ENCODE results near the gene KRTAP5-4.

Gene KRTAP5-4

GRCh38 chr11:1639102-1639620 lies 17.2 kb upstream of the KRTAP5-4 start:
- H2BK15ac ChIP-seq (ENCODE audit: low read length): no peak overlapping the region
- no peak overlapping the region for H3K4me3 ChIP-seq (ENCODE audit: low read length in 2 of 2)
- H3K18ac ChIP-seq (ENCODE audit: low read length): no peak overlapping the region
- no peak overlapping the region for H3K14ac ChIP-seq (ENCODE audit: low read length)
- H3K36me3 ChIP-seq (replicated peaks in 1 of 2; ENCODE audit: control insufficient read depth in 2 of 2, insufficient read depth in 2 of 2, low read length in 2 of 2): no peaks in the 10 kb centered on the region
- H3K4me2 ChIP-seq (ENCODE audit: insufficient read depth, low read length, poor library complexity, severe bottlenecking): no peak overlapping the region
- peak overlapping the region; percentile 75 for H3K9ac ChIP-seq (ENCODE audit: low read depth, low read length, poor library complexity)
- WGBS, 2 donors (ENCODE audit: extremely low coverage in 2 of 2, insufficient read length in 2 of 2, insufficient replicate concordance in 1 of 2): no CpG with 5 or more reads among the region's 18 CpGs
- H3K9me3 ChIP-seq (replicated peaks in 1 of 2; ENCODE audit: control insufficient read depth in 2 of 2, insufficient read depth in 1 of 2, low read depth in 1 of 2, low read length in 2 of 2): no peaks in the 10 kb centered on the region
- DNase-seq (ENCODE audit: low spot score): no peak
- no peak overlapping the region for H2AK5ac ChIP-seq (ENCODE audit: low read depth, low read length)
- H3K23ac ChIP-seq (ENCODE audit: low read depth, low read length, poor library complexity): no peak overlapping the region
- no peak overlapping the region for H4K8ac ChIP-seq (ENCODE audit: low read depth, low read length)
- no peak overlapping the region for H3K27ac ChIP-seq (replicated peaks; ENCODE audit: low read length)
- no peak overlapping the region for H4K91ac ChIP-seq (ENCODE audit: low read depth, low read length, poor library complexity)
- H2BK12ac ChIP-seq (ENCODE audit: low read length): no peak overlapping the region
- H3K4me1 ChIP-seq (ENCODE audit: control insufficient read depth in 2 of 2, insufficient read depth in 1 of 2, low read depth in 1 of 2, low read length in 2 of 2): no peaks in the 10 kb centered on the region
- H3K27me3 ChIP-seq (ENCODE audit: control insufficient read depth in 3 of 3, insufficient read depth in 3 of 3, low read depth in 1 of 3, low read length in 3 of 3): peaks cover 0 to 41% (median 0%) of the 10 kb centered on the region in 3 experiments
- H2AFZ ChIP-seq (ENCODE audit: low read length): no peak overlapping the region
- H3K4ac ChIP-seq (ENCODE audit: low read length): no peak overlapping the region
- no peaks in the 10 kb centered on the region for H3K79me1 ChIP-seq (ENCODE audit: low read depth, low read length)
- no peak overlapping the region for H2BK5ac ChIP-seq (ENCODE audit: low read length)
- H2BK120ac ChIP-seq (ENCODE audit: low read depth, low read length): no peak overlapping the region

GRCh38 chr11:1638344-1638743 lies 16.4 kb upstream of the KRTAP5-4 start:
- Histone ChIP-seq H3K4me1 (ENCODE audit: control insufficient read depth in 2 of 2, insufficient read depth in 1 of 2, low read depth in 1 of 2, low read length in 2 of 2) (no peaks in the 10 kb centered on the region), H3K9ac (ENCODE audit: low read depth, low read length, poor library complexity) (no peak overlapping the region), H3K18ac (ENCODE audit: low read length) (no peak overlapping the region), H3K9me3 (replicated peaks in 1 of 2; ENCODE audit: control insufficient read depth in 2 of 2, insufficient read depth in 1 of 2, low read depth in 1 of 2, low read length in 2 of 2) (no peaks in the 10 kb centered on the region), H3K27ac (replicated peaks; ENCODE audit: low read length) (no peak overlapping the region), H3K14ac (ENCODE audit: low read length) (no peak overlapping the region), H2BK12ac (ENCODE audit: low read length) (no peak overlapping the region), H2AFZ (ENCODE audit: low read length) (no peak overlapping the region), H3K79me1 (ENCODE audit: low read depth, low read length) (no peaks in the 10 kb centered on the region), H2AK5ac (ENCODE audit: low read depth, low read length) (no peak overlapping the region), H2BK120ac (ENCODE audit: low read depth, low read length) (no peak overlapping the region), H2BK15ac (ENCODE audit: low read length) (no peak overlapping the region), H3K4me3 (ENCODE audit: low read length in 2 of 2) (no peak overlapping the region), H4K8ac (ENCODE audit: low read depth, low read length) (no peak overlapping the region), H3K4ac (ENCODE audit: low read length) (no peak overlapping the region), H3K23ac (ENCODE audit: low read depth, low read length, poor library complexity) (no peak overlapping the region), H3K4me2 (ENCODE audit: insufficient read depth, low read length, poor library complexity, severe bottlenecking) (no peak overlapping the region), H3K27me3 (ENCODE audit: control insufficient read depth in 3 of 3, insufficient read depth in 3 of 3, low read depth in 1 of 3, low read length in 3 of 3) (peaks cover 0 to 41% (median 0%) of the 10 kb centered on the region in 3 experiments), H4K91ac (ENCODE audit: low read depth, low read length, poor library complexity) (no peak overlapping the region), H3K36me3 (replicated peaks in 1 of 2; ENCODE audit: control insufficient read depth in 2 of 2, insufficient read depth in 2 of 2, low read length in 2 of 2) (no peaks in the 10 kb centered on the region), H2BK5ac (ENCODE audit: low read length) (no peak overlapping the region)
- no CpG with 5 or more reads among the region's 8 CpGs for WGBS, 2 donors (ENCODE audit: extremely low coverage in 2 of 2, insufficient read length in 2 of 2, insufficient replicate concordance in 1 of 2)
- DNase-seq (ENCODE audit: low spot score): no peak

DNA sequence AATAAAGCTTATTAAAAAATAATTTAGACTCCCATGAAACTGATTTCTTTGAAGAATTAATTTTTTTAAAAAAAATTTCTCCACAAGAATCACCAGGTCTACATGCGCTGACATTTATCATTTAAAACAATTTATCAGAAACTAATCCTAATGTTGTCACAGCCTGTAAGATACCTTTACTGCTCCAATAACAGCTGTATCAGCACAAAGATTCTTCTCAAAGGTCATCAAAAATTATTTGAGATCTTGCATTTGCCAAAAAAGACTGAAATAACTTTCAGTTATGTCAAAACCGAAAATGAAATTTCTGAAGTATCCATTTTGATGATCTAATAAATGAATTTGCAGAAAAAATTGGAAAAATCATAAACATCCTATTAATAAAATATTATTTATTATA lies 15.7 kb upstream of the KRTAP5-4 start:
- no peaks in the 10 kb centered on the region for H3K36me3 ChIP-seq (replicated peaks in 1 of 2; ENCODE audit: control insufficient read depth in 2 of 2, insufficient read depth in 2 of 2, low read length in 2 of 2)
- H3K9ac ChIP-seq (ENCODE audit: low read depth, low read length, poor library complexity): no peak overlapping the region
- peaks cover 0 to 39% (median 0%) of the 10 kb centered on the region in 3 experiments for H3K27me3 ChIP-seq (ENCODE audit: control insufficient read depth in 3 of 3, insufficient read depth in 3 of 3, low read depth in 1 of 3, low read length in 3 of 3)

GRCh38 chr11:1636291-1636950 lies 14.5 kb upstream of the KRTAP5-4 start:
- Histone ChIP-seq H3K4ac (ENCODE audit: low read length) (peak overlapping the region; percentile 66), H4K91ac (ENCODE audit: low read depth, low read length, poor library complexity) (no peak overlapping the region), H3K27ac (replicated peaks; ENCODE audit: low read length) (no peak overlapping the region), H2AK5ac (ENCODE audit: low read depth, low read length) (peak overlapping the region; percentile 70), H3K9me3 (replicated peaks in 1 of 2; ENCODE audit: control insufficient read depth in 2 of 2, insufficient read depth in 1 of 2, low read depth in 1 of 2, low read length in 2 of 2) (no peaks in the 10 kb centered on the region), H3K18ac (ENCODE audit: low read length) (no peak overlapping the region), H2AFZ (ENCODE audit: low read length) (no peak overlapping the region), H3K4me1 (ENCODE audit: control insufficient read depth in 2 of 2, insufficient read depth in 1 of 2, low read depth in 1 of 2, low read length in 2 of 2) (no peaks in the 10 kb centered on the region), H2BK5ac (ENCODE audit: low read length) (peak overlapping the region; percentile 39), H4K8ac (ENCODE audit: low read depth, low read length) (no peak overlapping the region), H3K79me1 (ENCODE audit: low read depth, low read length) (no peaks in the 10 kb centered on the region), H2BK12ac (ENCODE audit: low read length) (no peak overlapping the region), H3K14ac (ENCODE audit: low read length) (peak overlapping the region; percentile 82), H3K4me2 (ENCODE audit: insufficient read depth, low read length, poor library complexity, severe bottlenecking) (no peak overlapping the region), H2BK120ac (ENCODE audit: low read depth, low read length) (no peak overlapping the region), H3K9ac (ENCODE audit: low read depth, low read length, poor library complexity) (no peak overlapping the region), H3K4me3 (ENCODE audit: low read length in 2 of 2) (no peak overlapping the region), H3K27me3 (ENCODE audit: control insufficient read depth in 3 of 3, insufficient read depth in 3 of 3, low read depth in 1 of 3, low read length in 3 of 3) (peaks cover 0 to 43% (median 0%) of the 10 kb centered on the region in 3 experiments), H3K23ac (ENCODE audit: low read depth, low read length, poor library complexity) (peak overlapping the region; percentile 80), H3K36me3 (replicated peaks in 1 of 2; ENCODE audit: control insufficient read depth in 2 of 2, insufficient read depth in 2 of 2, low read length in 2 of 2) (no peaks in the 10 kb centered on the region), H2BK15ac (ENCODE audit: low read length) (peak overlapping the region; percentile 67)
- no CpG with 5 or more reads among the region's 19 CpGs for WGBS, 2 donors (ENCODE audit: extremely low coverage in 2 of 2, insufficient read length in 2 of 2, insufficient replicate concordance in 1 of 2)
- no peak for DNase-seq (ENCODE audit: low spot score)

More for the DNA sequence above, 15.7 kb upstream of the KRTAP5-4 start:
- H2BK15ac ChIP-seq (ENCODE audit: low read length): no peak overlapping the region
- H3K4me3 ChIP-seq (ENCODE audit: low read length in 2 of 2): no peak overlapping the region
- H3K27ac ChIP-seq (replicated peaks; ENCODE audit: low read length): no peak overlapping the region
- H4K91ac ChIP-seq (ENCODE audit: low read depth, low read length, poor library complexity): no peak overlapping the region
- no peak overlapping the region for H2BK12ac ChIP-seq (ENCODE audit: low read length)
- no peak overlapping the region for H2AK5ac ChIP-seq (ENCODE audit: low read depth, low read length)
- no peak overlapping the region for H2BK120ac ChIP-seq (ENCODE audit: low read depth, low read length)
- H3K14ac ChIP-seq (ENCODE audit: low read length): no peak overlapping the region
- H4K8ac ChIP-seq (ENCODE audit: low read depth, low read length): no peak overlapping the region
- H3K79me1 ChIP-seq (ENCODE audit: low read depth, low read length): no peaks in the 10 kb centered on the region
- no peak overlapping the region for H2AFZ ChIP-seq (ENCODE audit: low read length)
- no CpG with 5 or more reads among the region's 2 CpGs for WGBS, 2 donors (ENCODE audit: extremely low coverage in 2 of 2, insufficient read length in 2 of 2, insufficient replicate concordance in 1 of 2)
- H3K9me3 ChIP-seq (replicated peaks in 1 of 2; ENCODE audit: control insufficient read depth in 2 of 2, insufficient read depth in 1 of 2, low read depth in 1 of 2, low read length in 2 of 2): no peaks in the 10 kb centered on the region
- H3K4ac ChIP-seq (ENCODE audit: low read length): no peak overlapping the region
- H3K18ac ChIP-seq (ENCODE audit: low read length): no peak overlapping the region
- no peaks in the 10 kb centered on the region for H3K4me1 ChIP-seq (ENCODE audit: control insufficient read depth in 2 of 2, insufficient read depth in 1 of 2, low read depth in 1 of 2, low read length in 2 of 2)
- H3K4me2 ChIP-seq (ENCODE audit: insufficient read depth, low read length, poor library complexity, severe bottlenecking): no peak overlapping the region
- no peak overlapping the region for H3K23ac ChIP-seq (ENCODE audit: low read depth, low read length, poor library complexity)
- H2BK5ac ChIP-seq (ENCODE audit: low read length): no peak overlapping the region
- no peak for DNase-seq (ENCODE audit: low spot score)

Data from neuronal stem cell (in vitro differentiated cells).